NCI-H345 treated with DMSO at 0.1 percent for 48 hours (cell line): ENCODE measurements around the gene PICALM.
"Not testable (repeated sequence)": the region's sequence is repeated elsewhere in the genome, so short reads cannot be mapped to it uniquely, and the experiment has no call there.

Source experiments
- DNase-seq: peaks from one replicate; lab custom pipeline; 2025; ENCODE audit not compliant: unreplicated experiment; lab: John Stamatoyannopoulos, UW

Gene PICALM

GRCh38 chr11:85941380-85941973 is 127.4 kb downstream of the PICALM start:
- no peak for DNase-seq

GRCh38 chr11:85939099-85940015 is 129.5 kb downstream of the PICALM start:
- no peak for DNase-seq

GRCh38 chr11:85937835-85938234 is 131.0 kb downstream of the PICALM start:
- no peak for DNase-seq

- DNase-seq = no peak
These were observed 133.1 kb downstream of the PICALM start for GRCh38 chr11:85935751-85936150.

GRCh38 chr11:85934596-85935169 is 134.2 kb downstream of the PICALM start:
- no peak for DNase-seq

- no peak for DNase-seq
These were observed 138.0 kb downstream of the PICALM start for GRCh38 chr11:85930879-85931366.

GRCh38 chr11:85926653-85927214 is 142.2 kb downstream of the PICALM start:
- DNase-seq = not testable (repeated sequence)

- no peak for DNase-seq
These were observed 145.4 kb downstream of the PICALM start for GRCh38 chr11:85923455-85923854.

- DNase-seq = no peak
These were observed 146.5 kb downstream of the PICALM start for GRCh38 chr11:85922367-85922766.

- DNase-seq = no peak
These were observed 149.7 kb downstream of the PICALM start for GRCh38 chr11:85918910-85919794.

- no peak for DNase-seq
These were observed 154.5 kb downstream of the PICALM start for GRCh38 chr11:85914425-85914824.

GRCh38 chr11:85913513-85913912 is 155.4 kb downstream of the PICALM start:
- no peak for DNase-seq

- DNase-seq = no peak
These were observed 156.5 kb downstream of the PICALM start for GRCh38 chr11:85912414-85912813.
